K562 (cell line): ENCODE measurements around the gene TM9SF4. TPM values are rescaled to one million over a fixed set of nuclear protein-coding genes. Genes with fewer than 3 reads are reported as not detected.

Experiments
- ATAC-seq: fragments of 200-7000 bp; cut with Tn5 transposase; 3 replicates; pipeline ENCODE4 v1.9.1; 2020; ENCODE audit warnings: moderate library complexity
- BruUV-seq: library from RNA; stranded (reverse); fragments of 400-500 nt; replicated peaks from 2 replicates; lab custom pipeline; 2021; lab: Mats Ljungman, UMichigan
- CTCF ChIA-PET: fragments of 300-600 bp; formaldehyde crosslinking; extraction: SDS; loops from one replicate; lab custom pipeline; 2021; ENCODE audit warnings: low intra/inter-chr PET ratio; lab: Yijun Ruan, JAX
- POLR2A ChIA-PET: fragments of 300-600, 350-650 bp; sonication (Branson Sonifier 250); formaldehyde crosslinking; extraction: SDS; loops from one replicate; lab custom pipeline; 2021; ENCODE audit warnings: antibody characterized with exemption, inconsistent platforms; lab: Yijun Ruan, JAX
- DNase-seq, 4 experiments: peaks; one replicate each; pipeline versions ENCODE4 v3.0.0 to v3.0.0-alpha.2; 2011 to 2018; ENCODE audit warnings: low spot score in 3 of 4, mixed read lengths in 3 of 4; ENCODE audit errors: extremely low read depth in 1 of 4
- FAIRE-seq: peaks from 2 replicates; lab custom pipeline; 2011; peaks lifted over from hg19 to GRCh38; lab: Jason Lieb, UNC
- H2AFZ ChIP-seq: 2 replicates; pipeline ENCODE4 v1.6.0; 2011; ENCODE audit warnings: low read depth, low read length, control low read depth, inconsistent platforms
- H3K27ac ChIP-seq: fragments of 200-600 bp; 3 replicates; pipeline ENCODE4 v1.8.0; 2011; ENCODE audit warnings: low read depth, mild to moderate bottlenecking, control low read depth, inconsistent platforms, low read length, moderate library complexity, mixed read lengths; ENCODE audit errors: extremely low read depth
- H3K27me3 ChIP-seq, 2 experiments: fragments of 300-600 bp in 1 of 2; 2 replicates in 1 of 2; 3 replicates in 1 of 2; pipeline versions ENCODE4 v1.6.0 to v1.8.0; 2011; ENCODE audit warnings: inconsistent platforms in 2 of 2, low read length in 2 of 2, mild to moderate bottlenecking in 1 of 2, mixed read lengths in 1 of 2, moderate library complexity in 1 of 2; ENCODE audit not compliant: control insufficient read depth in 2 of 2, insufficient read depth in 2 of 2
- H3K36me3 ChIP-seq: fragments of 300-600 bp; 3 replicates; pipeline ENCODE4 v1.8.0; 2011; ENCODE audit warnings: mild to moderate bottlenecking, low read length, inconsistent platforms; ENCODE audit not compliant: control insufficient read depth, insufficient read depth
- H3K4me1 ChIP-seq, 2 experiments: fragments of 200-600 bp in 1 of 2; replicated peaks in 1 of 2; 2 replicates in 1 of 2; 3 replicates in 1 of 2; pipeline versions ENCODE4 v1.5.1 to v1.8.0; 2011; ENCODE audit warnings: inconsistent platforms in 2 of 2, low read length in 2 of 2, mild to moderate bottlenecking in 1 of 2, mixed read lengths in 1 of 2, moderate library complexity in 1 of 2; ENCODE audit not compliant: control insufficient read depth in 2 of 2, insufficient read depth in 2 of 2
- H3K4me2 ChIP-seq: 2 replicates; pipeline ENCODE4 v1.6.1; 2011; ENCODE audit warnings: low read length, control low read depth, inconsistent platforms, mixed read lengths; ENCODE audit not compliant: insufficient read depth
- H3K4me3 ChIP-seq: fragments of 200-600 bp; sonication (generic), shearing (Covaris generic); 2 replicates; pipeline ENCODE4 v1.5.1; 2016; ENCODE audit warnings: control low read depth, inconsistent platforms
- H3K79me2 ChIP-seq: fragments of 200-600 bp; 3 replicates; pipeline ENCODE4 v1.8.0; 2011; ENCODE audit warnings: low read length, inconsistent platforms; ENCODE audit not compliant: control insufficient read depth, insufficient read depth
- H3K9ac ChIP-seq, 2 experiments: 2 replicates each; pipeline versions ENCODE4 v1.6.0 to v1.6.1; 2011; ENCODE audit warnings: low read depth in 2 of 2, low read length in 2 of 2, control low read depth in 1 of 2, inconsistent platforms in 1 of 2, mild to moderate bottlenecking in 1 of 2, mixed read lengths in 1 of 2; ENCODE audit not compliant: insufficient read depth in 1 of 2
- H3K9me1 ChIP-seq: one replicate; pipeline ENCODE4 v1.6.0; 2011; ENCODE audit warnings: inconsistent platforms, mild to moderate bottlenecking, low read length, moderate library complexity; ENCODE audit not compliant: control insufficient read depth, insufficient read depth
- H3K9me3 ChIP-seq: replicated peaks from 2 replicates; pipeline ENCODE4 v1.5.1; 2011; ENCODE audit warnings: low read depth, low read length, inconsistent platforms; ENCODE audit not compliant: control insufficient read depth, insufficient read depth
- H4K20me1 ChIP-seq: replicated peaks from 2 replicates; pipeline ENCODE4 v1.6.1; 2011; ENCODE audit warnings: low read length, inconsistent platforms, mixed read lengths; ENCODE audit not compliant: control insufficient read depth, insufficient read depth
- USF1 ChIP-seq: sonication (generic); formaldehyde crosslinking; IDR thresholded peaks from 2 replicates; pipeline ENCODE4 v1.9.0; 2022; ENCODE audit warnings: mild to moderate bottlenecking, missing genetic modification reagents
- ZNF445 ChIP-seq: fragments of 250-450 bp; sonication (Bioruptor Pico); IDR thresholded peaks from 2 replicates; pipeline ENCODE4 v1.4.0; 2020; ENCODE audit warnings: low read depth, mild to moderate bottlenecking, moderate library complexity
- WGBS: fragments of 100-300 bp; shearing (Covaris generic); methylation state at CpG from one replicate; pipeline ENCODE4 v1.1.6; 2016; ENCODE audit warnings: low coverage, mixed read lengths; ENCODE audit not compliant: insufficient coverage; ENCODE audit errors: missing lambda C conversion rate; 5-methylcytosine and 5-hydroxymethylcytosine counted together
- in situ Hi-C: fragments of 300-500 bp; cut with MboI; formaldehyde crosslinking; loops from 4 replicates; pipeline ENCODE4 v1.15.0; 2018; ENCODE audit warnings: inconsistent platforms, mixed read lengths
- intact Hi-C: fragments of 100-400 bp; cut with micrococcal nuclease; formaldehyde crosslinking; loops from 2 replicates; pipeline ENCODE4 v1.14.2; 2022
- polyA plus RNA-seq, 8 experiments: library from polyadenylated mRNA; depleted of rRNA in 4 of 8; stranded (reverse) in 5 of 8; unstranded in 3 of 8; fragments of >200 nt; fragmentation: Nextera tagmentation in 2 of 8; fragmentation: Illumina TruSeq in 1 of 8; extraction: Ambion mirVana in 2 of 8; extraction: Trizol in 1 of 8; gene quantifications; 2 replicates each; pipeline versions ENCODE4 v1.2.1 to v1.2.3, GENCODE V29; 2011 to 2014; ENCODE audit warnings: inconsistent platforms in 1 of 8, missing spikeins in 1 of 8
- total RNA-seq, 7 experiments: library from RNA; depleted of rRNA in 6 of 7; stranded (reverse); fragments of >200 nt in 6 of 7; fragmentation: Illumina TruSeq in 2 of 7; extraction: Trizol in 2 of 7; gene quantifications; 2 replicates each; pipeline versions ENCODE4 v1.2.1 to v1.2.3, GENCODE V29; 2011 to 2021; ENCODE audit warnings: low replicate concordance in 1 of 7
- TF ChIP-seq, protein P1 (sequence below): fragments of 450-650 bp; IDR thresholded peaks from 2 replicates; pipeline ENCODE4 v1.6.1; 2016; ENCODE audit warnings: low read depth
- TF ChIP-seq, protein P2 (sequence below): fragments of 450-650 bp; formaldehyde crosslinking; IDR thresholded peaks from 2 replicates; pipeline ENCODE4 v1.4.0; 2020; ENCODE audit warnings: mild to moderate bottlenecking, moderate library complexity

TM9SF4 gene
- total and polyA plus RNA-seq, 9 of the 15 experiments (the other 6 are each of a cell fraction or from before 2014, with no cell fraction given), result 14.5 to 46.3 (median 26.9) TPM

- POLR2A ChIA-PET, result interaction anchor here (0.7 to 1.2 kb wide), 3 partner anchors 30 to 82 kb away, joined by 3 to 4 read pairs (median 3); no protein-coding TSS in a partner anchor
- Histone ChIP-seq H2AFZ (no peak overlapping the region), H4K20me1 (peaks cover 4% of the 10 kb centered on the region; the same call in 1 of the 2 replicates), H3K4me1 (no peaks in the 10 kb centered on the region; a peak in 2 of 5 replicates), H3K79me2 (no peaks in the 10 kb centered on the region), H3K9me1 (no peaks in the 10 kb centered on the region), H3K27ac (no peak overlapping the region), H3K9ac (no peak overlapping the region), H3K4me2 (no peak overlapping the region), H3K4me3 (no peak overlapping the region)
- ATAC-seq (no peak), DNase-seq (no peak)
- CTCF ChIA-PET, result no interaction called here
- in situ Hi-C loops, result no loop called here
- BruUV-seq, result no TSS peak
- WGBS, result 4% methylated on average over 3 of the region's 3 CpGs
- TF ChIP-seq, protein P1, sequence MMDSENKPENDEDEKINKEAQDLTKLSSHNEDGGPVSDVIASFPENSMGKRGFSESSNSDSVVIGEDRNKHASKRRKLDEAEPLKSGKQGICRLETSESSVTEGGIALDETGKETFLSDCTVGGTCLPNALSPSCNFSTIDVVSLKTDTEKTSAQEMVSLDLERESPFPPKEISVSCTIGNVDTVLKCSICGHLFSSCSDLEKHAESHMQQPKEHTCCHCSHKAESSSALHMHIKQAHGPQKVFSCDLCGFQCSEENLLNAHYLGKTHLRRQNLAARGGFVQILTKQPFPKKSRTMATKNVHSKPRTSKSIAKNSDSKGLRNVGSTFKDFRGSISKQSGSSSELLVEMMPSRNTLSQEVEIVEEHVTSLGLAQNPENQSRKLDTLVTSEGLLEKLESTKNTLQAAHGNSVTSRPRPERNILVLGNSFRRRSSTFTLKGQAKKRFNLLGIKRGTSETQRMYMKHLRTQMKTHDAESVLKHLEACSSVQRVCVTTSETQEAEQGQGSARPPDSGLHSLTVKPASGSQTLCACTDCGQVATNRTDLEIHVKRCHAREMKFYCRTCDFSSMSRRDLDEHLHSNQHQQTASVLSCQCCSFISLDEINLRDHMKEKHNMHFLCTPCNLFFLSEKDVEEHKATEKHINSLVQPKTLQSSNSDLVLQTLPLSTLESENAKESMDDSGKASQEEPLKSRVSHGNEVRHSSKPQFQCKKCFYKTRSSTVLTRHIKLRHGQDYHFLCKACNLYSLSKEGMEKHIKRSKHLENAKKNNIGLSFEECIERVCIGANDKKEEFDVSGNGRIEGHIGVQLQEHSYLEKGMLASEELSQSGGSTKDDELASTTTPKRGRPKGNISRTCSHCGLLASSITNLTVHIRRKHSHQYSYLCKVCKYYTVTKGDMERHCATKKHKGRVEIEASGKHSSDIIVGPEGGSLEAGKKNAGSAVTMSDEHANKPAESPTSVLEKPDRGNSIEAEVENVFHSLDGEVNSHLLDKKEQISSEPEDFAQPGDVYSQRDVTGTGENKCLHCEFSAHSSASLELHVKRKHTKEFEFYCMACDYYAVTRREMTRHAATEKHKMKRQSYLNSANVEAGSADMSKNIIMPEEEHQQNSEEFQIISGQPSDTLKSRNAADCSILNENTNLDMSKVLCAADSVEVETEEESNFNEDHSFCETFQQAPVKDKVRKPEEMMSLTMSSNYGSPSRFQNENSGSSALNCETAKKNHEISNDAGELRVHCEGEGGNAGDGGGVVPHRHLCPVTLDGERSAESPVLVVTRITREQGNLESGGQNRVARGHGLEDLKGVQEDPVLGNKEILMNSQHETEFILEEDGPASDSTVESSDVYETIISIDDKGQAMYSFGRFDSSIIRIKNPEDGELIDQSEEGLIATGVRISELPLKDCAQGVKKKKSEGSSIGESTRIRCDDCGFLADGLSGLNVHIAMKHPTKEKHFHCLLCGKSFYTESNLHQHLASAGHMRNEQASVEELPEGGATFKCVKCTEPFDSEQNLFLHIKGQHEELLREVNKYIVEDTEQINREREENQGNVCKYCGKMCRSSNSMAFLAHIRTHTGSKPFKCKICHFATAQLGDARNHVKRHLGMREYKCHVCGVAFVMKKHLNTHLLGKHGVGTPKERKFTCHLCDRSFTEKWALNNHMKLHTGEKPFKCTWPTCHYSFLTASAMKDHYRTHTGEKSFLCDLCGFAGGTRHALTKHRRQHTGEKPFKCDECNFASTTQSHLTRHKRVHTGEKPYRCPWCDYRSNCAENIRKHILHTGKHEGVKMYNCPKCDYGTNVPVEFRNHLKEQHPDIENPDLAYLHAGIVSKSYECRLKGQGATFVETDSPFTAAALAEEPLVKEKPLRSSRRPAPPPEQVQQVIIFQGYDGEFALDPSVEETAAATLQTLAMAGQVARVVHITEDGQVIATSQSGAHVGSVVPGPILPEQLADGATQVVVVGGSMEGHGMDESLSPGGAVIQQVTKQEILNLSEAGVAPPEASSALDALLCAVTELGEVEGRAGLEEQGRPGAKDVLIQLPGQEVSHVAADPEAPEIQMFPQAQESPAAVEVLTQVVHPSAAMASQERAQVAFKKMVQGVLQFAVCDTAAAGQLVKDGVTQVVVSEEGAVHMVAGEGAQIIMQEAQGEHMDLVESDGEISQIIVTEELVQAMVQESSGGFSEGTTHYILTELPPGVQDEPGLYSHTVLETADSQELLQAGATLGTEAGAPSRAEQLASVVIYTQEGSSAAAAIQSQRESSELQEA, result no peak
- TF ChIP-seq ZNF445 (CRISPR knock-in tag), result no peak
- TF ChIP-seq, protein P2, sequence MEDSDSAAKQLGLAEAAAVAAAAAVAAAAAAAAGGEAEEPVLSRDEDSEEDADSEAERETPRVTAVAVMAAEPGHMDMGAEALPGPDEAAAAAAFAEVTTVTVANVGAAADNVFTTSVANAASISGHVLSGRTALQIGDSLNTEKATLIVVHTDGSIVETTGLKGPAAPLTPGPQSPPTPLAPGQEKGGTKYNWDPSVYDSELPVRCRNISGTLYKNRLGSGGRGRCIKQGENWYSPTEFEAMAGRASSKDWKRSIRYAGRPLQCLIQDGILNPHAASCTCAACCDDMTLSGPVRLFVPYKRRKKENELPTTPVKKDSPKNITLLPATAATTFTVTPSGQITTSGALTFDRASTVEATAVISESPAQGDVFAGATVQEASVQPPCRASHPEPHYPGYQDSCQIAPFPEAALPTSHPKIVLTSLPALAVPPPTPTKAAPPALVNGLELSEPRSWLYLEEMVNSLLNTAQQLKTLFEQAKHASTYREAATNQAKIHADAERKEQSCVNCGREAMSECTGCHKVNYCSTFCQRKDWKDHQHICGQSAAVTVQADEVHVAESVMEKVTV (CRISPR knock-in tag), result no peak
- no peak for TF ChIP-seq USF1 (CRISPR knock-in tag)
- TF ChIP-seq, all 486 proteins: peak for 0
- intact Hi-C loops, result no loop called here
- Histone ChIP-seq H3K9me3 (no peaks in the 10 kb centered on the region), H3K27me3 (peaks cover 31 to 62% of the 10 kb centered on the region in 2 experiments; a peak in 4 of 5 replicates), H3K36me3 (no peaks in the 10 kb centered on the region)
- no peak for FAIRE-seq
Observed at GRCh38 chr20:32087070-32087469, 22.4 kb upstream of the TM9SF4 start.
